WTC11 (cell line): ENCODE measurements around the gene CYP8B1. TPM values are rescaled to one million over a fixed set of nuclear protein-coding genes. Genes with fewer than 3 reads are reported as not detected.

Source experiments
- ATAC-seq: fragments of 200-7000 bp; cut with Tn5 transposase; 2 replicates; pipeline ENCODE4 v1.10.0; 2021; ENCODE audit warnings: mild to moderate bottlenecking, moderate library complexity
- CTCF ChIA-PET: fragments of 300-600 bp; sonication (Branson Sonifier 250); formaldehyde crosslinking; loops from one replicate; lab custom pipeline; 2021; ENCODE audit warnings: antibody characterized with exemption; lab: Charles Lee
- POLR2A ChIA-PET: fragments of 350-600 bp; sonication (Branson Sonifier 250); formaldehyde crosslinking; loops from one replicate; lab custom pipeline; 2021; ENCODE audit warnings: antibody characterized with exemption; lab: Charles Lee
- DNase-seq: peaks from one replicate; pipeline ENCODE4 v3.0.0; 2021; ENCODE audit warnings: low spot score
- H3K27ac Mint-ChIP-seq: 2 replicates; pipeline ENCODE4 v1.8.0; 2021; ENCODE audit warnings: mixed read lengths
- H3K27me3 Mint-ChIP-seq: 2 replicates; pipeline ENCODE4 v1.8.0; 2021; ENCODE audit warnings: low read depth, mild to moderate bottlenecking, moderate library complexity, mixed read lengths
- H3K36me3 Mint-ChIP-seq: 2 replicates; pipeline ENCODE4 v1.8.0; 2021; ENCODE audit warnings: mixed read lengths
- H3K4me1 Mint-ChIP-seq: 2 replicates; pipeline ENCODE4 v1.8.0; 2022; ENCODE audit warnings: mixed read lengths
- H3K4me3 Mint-ChIP-seq: 2 replicates; pipeline ENCODE4 v1.8.0; 2021; ENCODE audit warnings: mild to moderate bottlenecking, moderate library complexity, mixed read lengths
- H3K9me3 Mint-ChIP-seq: 2 replicates; pipeline ENCODE4 v1.8.0; 2021; ENCODE audit warnings: mixed read lengths
- ATF1 ChIP-seq: sonication (generic); formaldehyde crosslinking; IDR thresholded peaks from 2 replicates; pipeline ENCODE4 v1.8.1; 2023; ENCODE audit warnings: mild to moderate bottlenecking, moderate library complexity, missing genetic modification reagents
- ATF6 ChIP-seq: sonication (generic); formaldehyde crosslinking; IDR thresholded peaks from 2 replicates; pipeline ENCODE4 v1.8.1; 2023; ENCODE audit warnings: mild to moderate bottlenecking, missing genetic modification reagents
- CTCF ChIP-seq: fragments of 200-600 bp; IDR thresholded peaks from 2 replicates; pipeline ENCODE4 v1.8.0; 2022; ENCODE audit warnings: antibody characterized with exemption
- E2F5 ChIP-seq: sonication (generic); formaldehyde crosslinking; IDR thresholded peaks from 2 replicates; pipeline ENCODE4 v1.8.1; 2022; ENCODE audit warnings: mild to moderate bottlenecking, moderate library complexity, missing genetic modification reagents
- EMX1 ChIP-seq: fragments of 250-450 bp; sonication (Bioruptor Pico); IDR thresholded peaks from 2 replicates; pipeline ENCODE4 v1.8.0; 2021; ENCODE audit warnings: mild to moderate bottlenecking
- FOXP1 ChIP-seq: sonication (generic); formaldehyde crosslinking; IDR thresholded peaks from 2 replicates; pipeline ENCODE4 v1.8.0; 2022; ENCODE audit warnings: missing genetic modification reagents, mild to moderate bottlenecking, moderate library complexity, borderline replicate concordance
- GABPB1 ChIP-seq: sonication (generic); formaldehyde crosslinking; IDR thresholded peaks from 2 replicates; pipeline ENCODE4 v1.8.1; 2023; ENCODE audit warnings: mild to moderate bottlenecking, missing genetic modification reagents
- GRHL2 ChIP-seq: fragments of 250-450 bp; sonication (Bioruptor Pico); IDR thresholded peaks from 2 replicates; pipeline ENCODE4 v1.8.0; 2022; ENCODE audit warnings: mild to moderate bottlenecking, moderate library complexity; ENCODE audit not compliant: insufficient replicate concordance, severe bottlenecking
- HMGA2 ChIP-seq: fragments of 250-450 bp; sonication (Bioruptor Pico); IDR thresholded peaks from 2 replicates; pipeline ENCODE4 v1.4.0; 2021; ENCODE audit warnings: mild to moderate bottlenecking, moderate library complexity
- IRF2 ChIP-seq: sonication (generic); formaldehyde crosslinking; IDR thresholded peaks from 2 replicates; pipeline ENCODE4 v1.8.0; 2022; ENCODE audit warnings: low read depth, missing genetic modification reagents, borderline replicate concordance
- JUN ChIP-seq: sonication (generic); formaldehyde crosslinking; IDR thresholded peaks from 2 replicates; pipeline ENCODE4 v1.8.0; 2023; ENCODE audit warnings: mild to moderate bottlenecking, missing genetic modification reagents
- MAX ChIP-seq: sonication (generic); formaldehyde crosslinking; IDR thresholded peaks from 2 replicates; pipeline ENCODE4 v1.8.0; 2022; ENCODE audit warnings: mild to moderate bottlenecking, missing genetic modification reagents
- MLX ChIP-seq: sonication (generic); formaldehyde crosslinking; IDR thresholded peaks from 2 replicates; pipeline ENCODE4 v1.8.1; 2023; ENCODE audit warnings: mild to moderate bottlenecking, missing genetic modification reagents, moderate library complexity
- MXD4 ChIP-seq: fragments of 250-450 bp; sonication (Bioruptor Pico); IDR thresholded peaks from 2 replicates; pipeline ENCODE4 v1.8.0; 2021; ENCODE audit warnings: mild to moderate bottlenecking, moderate library complexity, borderline replicate concordance
- ZNF219 ChIP-seq: sonication (generic); formaldehyde crosslinking; IDR thresholded peaks from 2 replicates; pipeline ENCODE4 v1.8.0; 2023; ENCODE audit warnings: missing genetic modification reagents, mild to moderate bottlenecking, borderline replicate concordance
- ZNF281 ChIP-seq: sonication (generic); formaldehyde crosslinking; IDR thresholded peaks from 2 replicates; pipeline ENCODE4 v1.8.0; 2023; ENCODE audit warnings: mild to moderate bottlenecking, missing genetic modification reagents
- ZNF396 ChIP-seq: fragments of 250-450 bp; sonication (Bioruptor Pico); IDR thresholded peaks from 2 replicates; pipeline ENCODE4 v1.8.0; 2021; ENCODE audit warnings: mild to moderate bottlenecking, moderate library complexity, borderline replicate concordance
- ZNF423 ChIP-seq: fragments of 250-450 bp; sonication (Bioruptor Pico); IDR thresholded peaks from 2 replicates; pipeline ENCODE4 v2.1.2; 2022; ENCODE audit warnings: mild to moderate bottlenecking, moderate library complexity
- ZNF671 ChIP-seq: fragments of 250-450 bp; sonication (Bioruptor Pico); IDR thresholded peaks from 2 replicates; pipeline ENCODE4 v1.8.0; 2021; ENCODE audit warnings: mild to moderate bottlenecking
- ZSCAN18 ChIP-seq: fragments of 250-450 bp; sonication (Bioruptor Pico); IDR thresholded peaks from 2 replicates; pipeline ENCODE4 v2.1.2; 2022; ENCODE audit warnings: mild to moderate bottlenecking, moderate library complexity
- total RNA-seq: library from RNA; stranded (reverse); gene quantifications from 3 replicates; pipeline ENCODE4 v1.2.3, GENCODE V29; 2021
- TF ChIP-seq, protein P1 (sequence below): fragments of 250-450 bp; sonication (Bioruptor Pico); IDR thresholded peaks from 2 replicates; pipeline ENCODE4 v1.9.0; 2021; ENCODE audit warnings: moderate library complexity, mild to moderate bottlenecking, inconsistent platforms, borderline replicate concordance

Gene CYP8B1
- total RNA-seq, 1 experiment from 2014 or later: 0.13 TPM

- ATAC-seq (no peak), DNase-seq (no peak)
- Mint-ChIP-seq H3K27me3 (peaks cover under 1% of the 10 kb centered on the region; the same call in 1 of the 2 replicates), H3K9me3 (peaks cover 6% of the 10 kb centered on the region), H3K36me3 (no peaks in the 10 kb centered on the region; the same call in 1 of the 2 replicates), H3K4me1 (peaks cover 3% of the 10 kb centered on the region; the same call in 1 of the 2 replicates), H3K27ac (no peak overlapping the region), H3K4me3 (no peak overlapping the region)
- TF ChIP-seq GRHL2 (CRISPR knock-in tag): no peak
- peak; percentile 82 for TF ChIP-seq GABPB1 (CRISPR knock-in tag)
- ChIA-PET POLR2A (no interaction called here), CTCF (interaction anchor here (1.1 kb wide), 1 partner anchor 27 kb away, joined by 3 read pairs; no protein-coding TSS in a partner anchor)
These were observed 21.9 kb downstream of the CYP8B1 start for GRCh38 chr3:42853739-42854302.

- Mint-ChIP-seq H3K36me3 (no peaks in the 10 kb centered on the region), H3K4me1 (peaks cover 3% of the 10 kb centered on the region; the same call in 1 of the 2 replicates), H3K9me3 (peaks cover 3% of the 10 kb centered on the region), H3K4me3 (no peak overlapping the region), H3K27me3 (no peaks in the 10 kb centered on the region), H3K27ac (no peak overlapping the region)
- DNase-seq (no peak), ATAC-seq (no peak)
- POLR2A ChIA-PET: no interaction called here
- CTCF ChIA-PET: interaction anchor here (1.1 kb wide), 1 partner anchor 28 kb away, joined by 3 read pairs; no protein-coding TSS in a partner anchor
- TF ChIP-seq JUN (CRISPR knock-in tag) (no peak), GABPB1 (CRISPR knock-in tag) (no peak), ZNF671 (no peak), MLX (CRISPR knock-in tag) (no peak), MAX (CRISPR knock-in tag) (no peak), ZNF219 (no peak), ZNF396 (CRISPR knock-in tag) (no peak), ATF6 (CRISPR knock-in tag) (no peak), HMGA2 (no peak), FOXP1 (CRISPR knock-in tag) (no peak), ZNF423 (CRISPR knock-in tag) (no peak), ATF1 (CRISPR knock-in tag) (no peak), CTCF (no peak), MXD4 (CRISPR knock-in tag) (no peak), IRF2 (no peak), ZNF281 (CRISPR knock-in tag) (no peak), ZSCAN18 (CRISPR knock-in tag) (no peak), E2F5 (CRISPR knock-in tag) (no peak), EMX1 (CRISPR knock-in tag) (no peak)
- TF ChIP-seq, protein P1, sequence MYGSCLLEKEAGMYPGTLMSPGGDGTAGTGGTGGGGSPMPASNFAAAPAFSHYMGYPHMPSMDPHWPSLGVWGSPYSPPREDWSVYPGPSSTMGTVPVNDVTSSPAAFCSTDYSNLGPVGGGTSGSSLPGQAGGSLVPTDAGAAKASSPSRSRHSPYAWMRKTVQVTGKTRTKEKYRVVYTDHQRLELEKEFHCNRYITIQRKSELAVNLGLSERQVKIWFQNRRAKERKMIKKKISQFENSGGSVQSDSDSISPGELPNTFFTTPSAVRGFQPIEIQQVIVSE (CRISPR knock-in tag): no peak
- TF ChIP-seq, all 79 proteins: peak for 0
These were observed 22.6 kb downstream of the CYP8B1 start for GRCh38 chr3:42853056-42853455.
